ENCODE data around the gene ZNF33A.
A peak's percentile ranks its signal among the peaks of the same experiment; 100 is the strongest.
"Not testable (repeated sequence)": the region's sequence is repeated elsewhere in the genome, so short reads cannot be mapped to it uniquely, and the experiment has no call there.

Gene ZNF33A

DNA sequence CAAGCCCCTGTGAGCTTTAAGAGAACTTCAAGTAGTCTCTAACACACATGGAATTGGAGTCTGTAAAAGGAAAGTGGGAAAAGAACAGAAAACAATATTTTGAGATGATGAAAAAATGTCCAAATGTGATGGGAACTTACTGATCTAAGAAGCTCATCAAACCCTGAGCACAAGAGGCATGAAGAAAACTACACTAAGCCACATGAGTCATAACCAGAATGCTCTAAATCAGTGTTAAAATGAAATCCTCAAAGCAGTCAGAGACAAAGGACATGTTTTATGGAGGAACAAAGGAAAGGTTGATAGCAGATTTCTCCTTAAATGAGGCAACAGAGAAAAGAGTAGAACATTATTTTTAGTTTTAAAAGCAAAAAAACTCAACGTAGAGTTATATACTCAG lies 37.2 kb downstream of the ZNF33A start:
- peak; percentile 36 for DNase-seq

DNA sequence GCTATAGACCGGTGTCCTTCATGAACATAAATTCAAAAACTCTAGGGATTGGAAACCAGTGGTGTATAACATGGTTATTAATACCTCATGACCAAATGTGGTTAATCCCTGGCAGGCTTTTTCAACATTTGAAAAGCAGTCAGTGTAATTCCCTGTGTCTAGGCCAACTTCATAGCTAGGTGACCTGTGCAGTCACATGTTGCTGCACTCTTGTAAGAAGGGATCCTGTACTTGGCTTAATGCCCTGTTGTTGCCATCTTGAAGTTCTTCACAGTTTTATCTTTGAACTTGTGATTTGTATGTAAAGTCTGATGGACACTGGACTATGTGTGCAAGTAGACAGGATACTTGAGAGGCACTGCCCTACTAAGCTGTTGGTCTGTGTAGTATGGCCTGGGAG lies 39.7 kb downstream of the ZNF33A start:
- DNase-seq: no peak

DNA sequence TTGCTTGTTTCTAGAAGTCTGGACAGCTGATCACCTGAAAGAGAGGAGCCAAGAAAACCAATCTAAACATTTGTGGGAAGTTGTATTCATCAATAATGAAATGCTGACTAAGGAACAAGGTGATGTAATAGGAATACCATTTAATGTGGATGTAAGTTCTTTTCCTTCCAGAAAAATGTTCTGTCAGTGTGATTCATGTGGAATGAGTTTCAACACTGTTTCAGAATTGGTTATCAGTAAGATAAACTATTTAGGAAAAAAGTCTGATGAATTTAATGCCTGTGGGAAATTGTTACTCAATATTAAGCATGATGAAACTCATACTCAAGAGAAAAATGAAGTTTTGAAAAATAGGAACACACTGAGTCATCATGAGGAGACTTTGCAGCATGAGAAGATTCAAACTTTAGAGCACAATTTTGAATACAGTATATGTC lies 43.9 kb downstream of the ZNF33A start:
- no peak for DNase-seq

DNA sequence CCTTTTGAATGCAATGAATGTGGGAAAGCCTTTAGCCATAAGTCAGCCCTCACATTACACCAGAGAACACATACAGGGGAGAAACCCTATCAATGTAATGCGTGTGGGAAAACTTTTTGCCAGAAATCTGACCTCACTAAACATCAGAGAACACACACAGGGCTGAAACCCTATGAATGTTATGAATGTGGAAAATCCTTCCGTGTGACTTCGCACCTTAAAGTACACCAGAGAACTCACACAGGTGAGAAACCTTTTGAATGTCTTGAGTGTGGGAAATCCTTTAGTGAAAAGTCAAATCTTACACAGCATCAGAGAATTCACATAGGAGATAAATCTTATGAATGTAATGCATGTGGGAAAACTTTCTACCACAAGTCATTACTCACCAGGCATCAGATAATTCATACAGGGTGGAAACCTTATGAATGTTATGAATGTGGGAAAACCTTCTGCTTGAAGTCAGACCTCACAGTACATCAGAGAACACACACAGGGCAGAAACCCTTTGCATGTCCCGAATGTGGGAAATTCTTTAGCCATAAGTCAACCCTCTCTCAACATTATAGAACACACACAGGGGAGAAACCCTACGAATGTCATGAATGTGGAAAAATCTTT lies 44.9 kb downstream of the ZNF33A start:
- DNase-seq: not testable (repeated sequence)

DNA sequence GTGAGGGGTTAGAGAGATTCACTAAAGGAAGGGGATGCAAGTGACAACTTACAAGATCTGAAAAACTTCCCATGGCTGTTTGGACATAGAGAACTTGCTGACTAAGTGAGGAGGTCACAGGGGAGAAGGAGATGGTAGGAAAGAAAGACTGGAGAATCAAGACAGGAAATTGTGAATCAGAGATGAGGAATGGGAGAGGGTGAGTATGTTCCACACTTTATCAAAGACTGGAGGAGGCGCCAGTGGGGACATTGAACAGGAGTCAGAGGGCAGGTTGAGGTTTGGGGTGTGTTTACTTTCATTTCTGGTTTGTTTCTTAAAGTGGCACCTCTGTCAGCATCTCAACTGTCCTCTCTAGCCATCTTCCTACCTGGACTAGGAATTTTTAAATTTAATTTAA lies 59.2 kb downstream of the ZNF33A start:
- not testable (repeated sequence) for DNase-seq

DNA sequence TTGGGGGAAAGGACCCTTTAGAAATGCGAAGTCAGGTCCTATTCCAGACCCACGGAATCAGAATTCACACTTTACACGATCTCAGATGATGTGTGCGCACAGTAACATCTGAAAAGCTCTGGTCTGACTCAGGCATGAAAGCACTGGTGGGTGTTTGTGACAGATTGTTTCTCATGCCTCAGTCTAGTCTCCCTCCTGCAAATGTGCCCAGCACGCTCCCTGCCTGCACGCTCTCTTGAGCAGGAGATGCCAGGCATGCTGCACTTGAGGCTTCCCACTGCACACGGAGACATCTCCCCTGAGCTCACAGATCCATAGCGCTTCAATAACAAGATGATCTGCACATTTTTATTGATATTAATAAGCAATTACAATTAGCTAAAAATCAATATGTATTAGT lies 60.0 kb downstream of the ZNF33A start:
- no peak for DNase-seq

DNA sequence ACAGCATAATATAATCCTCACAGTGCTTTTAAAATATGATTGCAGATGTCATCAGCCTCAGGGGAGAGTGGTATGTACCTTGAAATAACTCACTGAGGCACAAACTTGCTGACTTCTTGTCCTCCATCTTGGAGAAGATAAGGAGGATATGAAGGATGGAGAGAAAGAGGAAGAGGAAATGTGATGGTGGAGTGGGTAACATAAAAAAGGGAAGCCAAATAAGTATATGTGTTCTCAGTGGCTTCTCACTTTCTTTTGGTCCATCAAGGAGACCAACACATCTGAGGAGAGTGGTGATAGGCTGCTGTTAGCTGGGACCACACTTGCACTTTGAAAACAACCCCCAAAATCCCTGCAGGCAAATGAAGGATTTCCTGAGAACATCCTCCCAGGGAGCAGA lies 62.1 kb downstream of the ZNF33A start:
- no peak for DNase-seq

DNA sequence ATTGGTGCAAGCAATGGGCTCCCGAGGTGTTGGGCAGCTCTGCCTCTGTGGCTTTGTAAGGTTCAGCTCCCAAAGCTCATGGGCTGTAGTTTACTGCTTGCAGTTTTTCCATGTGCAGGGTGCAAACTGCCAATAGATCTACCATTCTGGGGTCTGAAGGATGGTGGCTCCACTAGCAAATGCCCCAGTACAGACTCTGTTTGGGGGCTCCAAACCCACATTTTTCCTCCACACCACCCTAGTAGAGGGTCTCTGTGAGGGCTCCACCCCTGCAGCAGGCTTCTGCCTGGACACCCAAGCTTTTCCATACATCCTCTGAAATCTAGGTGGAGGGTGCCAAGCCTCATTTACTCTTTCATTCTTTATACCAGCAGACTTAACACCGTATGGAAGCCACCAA lies 66.2 kb downstream of the ZNF33A start:
- no peak for DNase-seq

DNA sequence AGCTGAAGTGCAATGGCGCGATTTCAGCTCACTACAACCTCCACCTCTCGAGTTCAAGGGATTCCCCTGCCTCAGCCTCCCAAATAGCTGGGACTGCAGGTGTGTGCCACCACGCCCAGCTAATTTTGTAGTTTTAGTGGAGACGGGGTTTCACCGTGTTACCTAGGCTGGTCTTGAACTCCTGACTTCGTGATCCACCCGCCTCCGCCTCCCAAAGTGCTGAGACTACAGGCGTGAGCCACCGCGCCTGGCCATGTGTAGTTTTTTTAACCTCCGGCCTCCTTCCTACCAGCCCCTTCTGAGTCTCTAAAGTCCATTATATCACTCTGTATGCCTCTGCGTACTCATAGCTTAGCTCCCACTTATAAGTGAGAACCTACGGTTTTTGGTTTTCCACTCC lies 82.8 kb downstream of the ZNF33A start:
- not testable (repeated sequence) for DNase-seq

DNA sequence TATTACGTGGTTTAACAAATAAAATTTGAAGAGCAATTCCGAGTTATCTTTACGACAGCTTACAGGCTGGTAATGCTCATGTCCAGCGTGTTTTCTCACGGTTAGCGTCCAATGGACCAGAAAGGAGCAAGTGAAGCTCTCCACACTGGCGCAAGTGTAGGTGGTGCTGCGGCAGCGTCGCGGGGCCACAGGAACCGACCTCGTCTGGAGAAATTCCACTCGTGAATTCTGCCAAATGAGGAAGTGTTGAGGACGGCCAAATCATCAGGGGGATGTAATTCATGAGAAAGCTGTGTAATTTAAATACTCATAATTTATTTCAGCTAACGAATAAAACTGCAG lies 83.3 kb downstream of the ZNF33A start:
- DNase-seq: no peak

DNA sequence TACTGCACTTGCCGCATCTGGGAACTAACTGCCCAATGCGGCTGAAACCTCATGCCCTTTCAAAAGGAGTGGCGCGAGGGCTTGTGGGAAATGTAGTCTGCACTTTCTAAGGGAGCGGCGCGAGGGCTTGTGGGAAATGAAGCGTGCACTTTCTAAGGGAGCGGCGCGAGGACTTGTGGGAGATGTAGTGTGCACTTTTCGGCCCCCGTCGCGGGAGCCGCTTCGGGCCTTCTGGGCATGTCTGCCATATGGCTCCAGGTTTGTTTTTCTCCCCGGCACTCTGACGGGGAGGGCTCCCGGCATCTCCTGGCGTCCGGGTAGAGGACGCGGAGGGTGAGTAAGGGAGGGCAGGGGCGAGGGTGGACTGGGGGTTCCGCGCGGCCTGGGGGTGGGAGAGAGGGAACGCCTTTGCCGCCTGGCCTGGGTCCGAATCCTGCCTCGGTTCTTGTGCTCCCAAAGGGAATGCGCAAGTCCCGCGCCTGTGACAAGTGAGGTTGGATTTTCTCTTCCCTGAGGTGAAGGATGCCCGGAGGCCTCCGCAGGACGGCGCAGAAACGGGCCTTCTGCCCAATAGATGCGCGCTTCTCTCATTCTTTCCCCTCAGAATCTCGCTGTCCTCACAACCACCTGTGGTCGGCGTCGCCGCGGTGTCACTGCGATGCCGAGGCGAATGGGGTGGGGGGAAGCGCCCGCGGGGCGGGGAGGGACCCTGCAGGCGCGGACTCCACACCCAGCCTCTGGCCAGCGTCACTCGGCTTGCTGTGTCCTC lies 83.9 kb downstream of the ZNF33A start, which contains the start of gene ZNF37A:
Gene ZNF37A, plus strand, starts transcription at position 180 of the 769 bp plus-strand sequence. CDS start 2,281 bp downstream, outside the sequence.
- peak; percentile 93 for DNase-seq

DNA sequence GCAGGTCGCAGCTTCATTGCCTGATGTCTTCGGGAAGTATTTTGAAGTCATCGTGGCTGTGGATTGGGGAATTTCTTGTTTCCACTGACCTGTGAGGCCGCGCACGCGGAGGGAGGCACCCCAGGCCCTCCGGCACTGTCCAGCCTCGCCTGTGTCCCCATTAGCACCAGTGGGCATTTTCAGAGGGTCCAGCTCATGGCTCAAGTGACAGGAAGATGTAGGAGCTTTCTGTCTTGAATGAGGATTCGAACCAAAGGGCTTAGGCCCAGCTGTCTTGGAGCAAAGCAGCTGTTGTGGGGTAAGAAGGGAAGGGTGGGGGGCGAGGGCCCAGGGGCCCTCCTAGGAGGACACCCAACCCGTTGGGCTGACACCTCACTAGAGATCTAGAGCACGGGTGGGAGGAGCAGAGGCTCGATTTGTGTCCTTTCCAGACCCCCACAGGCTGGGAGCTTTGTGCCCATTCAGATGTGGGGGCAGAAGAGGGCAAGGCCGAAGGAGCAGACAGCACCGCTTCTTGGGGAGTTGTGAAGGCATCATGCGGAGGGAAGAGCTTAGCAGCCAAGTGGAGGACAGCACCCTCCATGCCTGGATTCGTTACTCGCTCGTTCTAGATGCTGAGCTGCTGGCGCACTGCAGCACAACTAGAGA lies 84.6 kb downstream of the ZNF33A start:
- no peak for DNase-seq

DNA sequence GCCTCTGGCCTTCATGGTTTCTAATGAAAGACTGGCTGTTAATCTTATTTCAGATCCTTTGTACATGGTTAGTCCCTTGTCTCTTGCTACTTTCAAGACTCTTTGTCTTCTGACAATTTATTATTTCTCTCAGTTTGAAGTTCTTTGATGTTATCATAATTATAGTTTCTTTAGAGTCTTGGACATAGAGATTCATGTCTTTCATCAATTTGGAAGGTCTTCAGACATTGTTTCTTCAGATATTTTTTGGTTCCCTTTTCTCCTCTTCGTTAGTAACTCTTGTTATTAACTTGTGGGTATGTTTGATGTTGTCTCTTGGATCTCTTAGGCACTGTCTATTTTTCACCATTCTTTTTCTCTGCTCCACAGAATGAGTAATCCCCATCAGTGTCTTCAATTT lies 92.4 kb downstream of the ZNF33A start:
- DNase-seq: no peak

DNA sequence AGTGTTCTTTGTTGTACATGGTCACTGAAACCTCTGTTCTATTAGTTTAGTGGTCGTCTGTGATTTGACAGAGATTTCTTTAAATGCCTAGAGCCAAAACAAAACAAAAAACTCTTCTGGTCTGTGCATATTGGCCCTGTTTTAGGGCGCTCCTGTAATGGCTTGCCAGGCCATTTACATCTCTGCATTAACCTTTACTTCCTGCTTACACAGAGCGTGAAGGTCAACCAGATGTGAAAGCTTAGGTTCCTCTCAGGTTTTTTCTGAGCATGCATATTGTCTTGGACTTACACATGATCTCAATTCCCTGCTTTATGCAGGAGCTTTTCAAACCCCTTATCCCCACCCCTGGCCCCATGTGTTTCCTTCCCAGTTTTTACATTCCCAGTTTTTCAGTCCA lies 93.3 kb downstream of the ZNF33A start:
- DNase-seq: no peak

DNA sequence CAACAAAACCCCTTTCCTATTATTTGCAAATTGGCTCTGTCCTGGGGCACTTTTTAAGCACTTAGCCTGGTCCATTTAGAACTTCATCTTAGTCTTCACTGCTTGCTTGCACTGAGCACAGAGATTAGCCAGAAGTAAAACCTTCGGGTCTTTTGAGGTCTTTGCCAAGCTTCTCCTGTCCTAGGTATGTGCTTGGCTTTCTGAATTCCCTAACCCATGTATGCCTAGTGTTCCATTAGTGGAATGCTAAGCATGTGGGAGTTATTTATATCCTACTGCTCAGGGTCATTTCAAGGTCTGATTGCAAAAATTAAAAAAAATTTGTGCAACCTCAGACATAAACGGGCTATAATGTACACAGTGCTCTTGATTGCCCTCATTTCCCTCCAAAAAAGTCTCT lies 101.7 kb downstream of the ZNF33A start:
- no peak for DNase-seq
